Measurements from ENCODE around the gene KCNIP3. TPM values are rescaled to one million over a fixed set of nuclear protein-coding genes. Genes with fewer than 3 reads are reported as not detected.

KCNIP3 gene
- total RNA-seq, 1 donor from 2014 or later, result 3.9 TPM

GRCh38 chr2:95333888-95334338, 36.8 kb downstream of the KCNIP3 start:
- H3K4me3 ChIP-seq (ENCODE audit: low read depth, low read length), result no peak overlapping the region
- TF ChIP-seq CTCF (conservative IDR thresholded peaks at IDR 0.05; ENCODE audit: low read depth, low read length), result no peak
- DNase-seq (ENCODE audit: low read depth), result peak; percentile 100

- peak; percentile 78 for DNase-seq (ENCODE audit: low read depth)
- no peak overlapping the region for H3K4me3 ChIP-seq (ENCODE audit: low read depth, low read length)
- TF ChIP-seq CTCF (conservative IDR thresholded peaks at IDR 0.05; ENCODE audit: low read depth, low read length), result no peak
Measured at GRCh38 chr2:95334916-95335641, 37.9 kb downstream of the KCNIP3 start.

- DNase-seq (ENCODE audit: low read depth), result no peak
- no peak overlapping the region for H3K4me3 ChIP-seq (ENCODE audit: low read depth, low read length)
- no peak for TF ChIP-seq CTCF (conservative IDR thresholded peaks at IDR 0.05; ENCODE audit: low read depth, low read length)
Measured at GRCh38 chr2:95336406-95336805, 39.3 kb downstream of the KCNIP3 start.

- TF ChIP-seq CTCF (conservative IDR thresholded peaks at IDR 0.05; ENCODE audit: low read depth, low read length), result no peak
- no peak for DNase-seq (ENCODE audit: low read depth)
- no peak overlapping the region for H3K4me3 ChIP-seq (ENCODE audit: low read depth, low read length)
Measured at GRCh38 chr2:95337829-95338228, 40.7 kb downstream of the KCNIP3 start.

- no peak for TF ChIP-seq CTCF (conservative IDR thresholded peaks at IDR 0.05; ENCODE audit: low read depth, low read length)
- H3K4me3 ChIP-seq (ENCODE audit: low read depth, low read length), result no peak overlapping the region
- no peak for DNase-seq (ENCODE audit: low read depth)
Measured at GRCh38 chr2:95342556-95343320, 45.6 kb downstream of the KCNIP3 start.

- no peak for TF ChIP-seq CTCF (conservative IDR thresholded peaks at IDR 0.05; ENCODE audit: low read depth, low read length)
- no peak for DNase-seq (ENCODE audit: low read depth)
- no peak overlapping the region for H3K4me3 ChIP-seq (ENCODE audit: low read depth, low read length)
Measured at GRCh38 chr2:95343429-95344214, 46.5 kb downstream of the KCNIP3 start.

Measured in epithelial cell of proximal tubule (primary cell).